ENCODE measurements around the gene SLC12A5.

Gene SLC12A5

GRCh38 chr20:46030284-46031013 lies 1.4 kb downstream of the SLC12A5 start:
- ChIA-PET POLR2A (no interaction called here), CTCF (interaction anchor here (2.3 to 3.5 kb wide), 2 partner anchors 8 to 17 kb away, joined by 12 to 18 read pairs; no protein-coding TSS in a partner anchor)
- TF ChIP-seq CTCF (IDR thresholded peaks at IDR 0.05; ENCODE audit: control extremely low read depth, extremely low read depth, low read depth, missing control alignments) = no peak
- DNase-seq (ENCODE audit: extremely low spot score) = no peak

GRCh38 chr20:46031014-46031569 lies 2.1 kb downstream of the SLC12A5 start:
- ChIA-PET POLR2A (no interaction called here), CTCF (interaction anchor here (1.1 to 3.5 kb wide), 3 partner anchors 8 to 120 kb away, joined by 3 to 18 read pairs (median 7); no protein-coding TSS in a partner anchor)

GRCh38 chr20:46031701-46032254 lies 2.8 kb downstream of the SLC12A5 start:
- DNase-seq (ENCODE audit: extremely low spot score) = no peak
- POLR2A ChIA-PET = no interaction called here
- CTCF ChIA-PET = interaction anchor here (1.1 to 3.5 kb wide), 5 partner anchors 9 to 120 kb away, joined by 3 to 18 read pairs (median 4); no protein-coding TSS in a partner anchor

More at GRCh38 chr20:46031014-46031569, 2.1 kb downstream of the SLC12A5 start:
- DNase-seq (ENCODE audit: extremely low spot score) = no peak
- no peak for TF ChIP-seq CTCF (IDR thresholded peaks at IDR 0.05; ENCODE audit: control extremely low read depth, extremely low read depth, low read depth, missing control alignments)

GRCh38 chr20:46034039-46034438 lies 5.0 kb downstream of the SLC12A5 start:
- TF ChIP-seq CTCF (IDR thresholded peaks at IDR 0.05; ENCODE audit: control extremely low read depth, extremely low read depth, low read depth, missing control alignments) = no peak
- CTCF ChIA-PET = interaction anchor here (3.5 kb wide), 1 partner anchor 11 kb away, joined by 18 read pairs; no protein-coding TSS in a partner anchor
- POLR2A ChIA-PET = no interaction called here
- no peak for DNase-seq (ENCODE audit: extremely low spot score)

More at GRCh38 chr20:46031701-46032254, 2.8 kb downstream of the SLC12A5 start:
- TF ChIP-seq CTCF (IDR thresholded peaks at IDR 0.05; ENCODE audit: control extremely low read depth, extremely low read depth, low read depth, missing control alignments) = no peak

- TF ChIP-seq CTCF (IDR thresholded peaks at IDR 0.05; ENCODE audit: control extremely low read depth, extremely low read depth, low read depth, missing control alignments) = no peak
- ChIA-PET POLR2A (no interaction called here), CTCF (interaction anchor here (4.1 kb wide), 1 partner anchor 12 kb away, joined by 23 read pairs; no protein-coding TSS in a partner anchor)
- no peak for DNase-seq (ENCODE audit: extremely low spot score)
These were observed 6.2 kb downstream of the SLC12A5 start for GRCh38 chr20:46035253-46035652.

GRCh38 chr20:46035713-46036112 lies 6.7 kb downstream of the SLC12A5 start:
- CTCF ChIA-PET = interaction anchor here (4.1 kb wide), 1 partner anchor 13 kb away, joined by 23 read pairs; no protein-coding TSS in a partner anchor

More at GRCh38 chr20:46035713-46036112, 6.7 kb downstream of the SLC12A5 start:
- no peak for DNase-seq (ENCODE audit: extremely low spot score)
- no peak for TF ChIP-seq CTCF (IDR thresholded peaks at IDR 0.05; ENCODE audit: control extremely low read depth, extremely low read depth, low read depth, missing control alignments)
- POLR2A ChIA-PET = no interaction called here
